Measurements from ENCODE around the gene UBE4A. TPM values are rescaled to one million over a fixed set of nuclear protein-coding genes. Genes with fewer than 3 reads are reported as not detected.

Gene UBE4A
- total and polyA plus RNA-seq, 10 of the 15 experiments (the other 5 are each of a cell fraction or from before 2014, with no cell fraction given), result 6.2 to 39.6 (median 30.3) TPM

GRCh38 chr11:118359295-118359958 is at the start of gene UBE4A (continued):
- TF ChIP-seq, protein P1, sequence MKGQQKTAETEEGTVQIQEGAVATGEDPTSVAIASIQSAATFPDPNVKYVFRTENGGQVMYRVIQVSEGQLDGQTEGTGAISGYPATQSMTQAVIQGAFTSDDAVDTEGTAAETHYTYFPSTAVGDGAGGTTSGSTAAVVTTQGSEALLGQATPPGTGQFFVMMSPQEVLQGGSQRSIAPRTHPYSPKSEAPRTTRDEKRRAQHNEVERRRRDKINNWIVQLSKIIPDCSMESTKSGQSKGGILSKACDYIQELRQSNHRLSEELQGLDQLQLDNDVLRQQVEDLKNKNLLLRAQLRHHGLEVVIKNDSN (IDR thresholded peaks at IDR 0.05; ENCODE audit: borderline replicate concordance, extremely low read length, insufficient read depth, low read depth, low read length), result no peak
- TF ChIP-seq RCOR1 (conservative IDR thresholded peaks at IDR 0.05; ENCODE audit: low read depth, low read length), result no peak
- TF ChIP-seq KAT2A (conservative IDR thresholded peaks at IDR 0.05; ENCODE audit: control insufficient read depth, low read depth, low read length), result no peak
- no peak for TF ChIP-seq ZSCAN29 (IDR thresholded peaks at IDR 0.05)
- 0 out of 2 replicates have a peak, but pooled peaks have one; percentile 92 for TF ChIP-seq CHD4 (IDR thresholded peaks at IDR 0.05)
- TF ChIP-seq HDAC6 (IDR thresholded peaks at IDR 0.05; ENCODE audit: unreplicated experiment), result no peak
- peak; percentile 87; the same call in 1 of the 2 replicates for TF ChIP-seq CBX5 (IDR thresholded peaks at IDR 0.05; ENCODE audit: low read depth)
- TF ChIP-seq POLR2A (IDR thresholded peaks at IDR 0.05; ENCODE audit: low read depth, low read length), result peak; percentile 97
- TF ChIP-seq, protein P2, sequence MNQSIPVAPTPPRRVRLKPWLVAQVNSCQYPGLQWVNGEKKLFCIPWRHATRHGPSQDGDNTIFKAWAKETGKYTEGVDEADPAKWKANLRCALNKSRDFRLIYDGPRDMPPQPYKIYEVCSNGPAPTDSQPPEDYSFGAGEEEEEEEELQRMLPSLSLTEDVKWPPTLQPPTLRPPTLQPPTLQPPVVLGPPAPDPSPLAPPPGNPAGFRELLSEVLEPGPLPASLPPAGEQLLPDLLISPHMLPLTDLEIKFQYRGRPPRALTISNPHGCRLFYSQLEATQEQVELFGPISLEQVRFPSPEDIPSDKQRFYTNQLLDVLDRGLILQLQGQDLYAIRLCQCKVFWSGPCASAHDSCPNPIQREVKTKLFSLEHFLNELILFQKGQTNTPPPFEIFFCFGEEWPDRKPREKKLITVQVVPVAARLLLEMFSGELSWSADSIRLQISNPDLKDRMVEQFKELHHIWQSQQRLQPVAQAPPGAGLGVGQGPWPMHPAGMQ (IDR thresholded peaks at IDR 0.05; ENCODE audit: borderline replicate concordance), result no peak
- no peak for TF ChIP-seq NFYA (IDR thresholded peaks at IDR 0.05; ENCODE audit: borderline replicate concordance, low read depth, low read length)
- peak; percentile 70 for TF ChIP-seq SREBF2 (IDR thresholded peaks at IDR 0.05; ENCODE audit: low read length)
- peak; percentile 62; the same call in 1 of the 2 replicates for TF ChIP-seq IRF4 (IDR thresholded peaks at IDR 0.05; ENCODE audit: low read depth, low read length)
- TF ChIP-seq, protein P3, sequence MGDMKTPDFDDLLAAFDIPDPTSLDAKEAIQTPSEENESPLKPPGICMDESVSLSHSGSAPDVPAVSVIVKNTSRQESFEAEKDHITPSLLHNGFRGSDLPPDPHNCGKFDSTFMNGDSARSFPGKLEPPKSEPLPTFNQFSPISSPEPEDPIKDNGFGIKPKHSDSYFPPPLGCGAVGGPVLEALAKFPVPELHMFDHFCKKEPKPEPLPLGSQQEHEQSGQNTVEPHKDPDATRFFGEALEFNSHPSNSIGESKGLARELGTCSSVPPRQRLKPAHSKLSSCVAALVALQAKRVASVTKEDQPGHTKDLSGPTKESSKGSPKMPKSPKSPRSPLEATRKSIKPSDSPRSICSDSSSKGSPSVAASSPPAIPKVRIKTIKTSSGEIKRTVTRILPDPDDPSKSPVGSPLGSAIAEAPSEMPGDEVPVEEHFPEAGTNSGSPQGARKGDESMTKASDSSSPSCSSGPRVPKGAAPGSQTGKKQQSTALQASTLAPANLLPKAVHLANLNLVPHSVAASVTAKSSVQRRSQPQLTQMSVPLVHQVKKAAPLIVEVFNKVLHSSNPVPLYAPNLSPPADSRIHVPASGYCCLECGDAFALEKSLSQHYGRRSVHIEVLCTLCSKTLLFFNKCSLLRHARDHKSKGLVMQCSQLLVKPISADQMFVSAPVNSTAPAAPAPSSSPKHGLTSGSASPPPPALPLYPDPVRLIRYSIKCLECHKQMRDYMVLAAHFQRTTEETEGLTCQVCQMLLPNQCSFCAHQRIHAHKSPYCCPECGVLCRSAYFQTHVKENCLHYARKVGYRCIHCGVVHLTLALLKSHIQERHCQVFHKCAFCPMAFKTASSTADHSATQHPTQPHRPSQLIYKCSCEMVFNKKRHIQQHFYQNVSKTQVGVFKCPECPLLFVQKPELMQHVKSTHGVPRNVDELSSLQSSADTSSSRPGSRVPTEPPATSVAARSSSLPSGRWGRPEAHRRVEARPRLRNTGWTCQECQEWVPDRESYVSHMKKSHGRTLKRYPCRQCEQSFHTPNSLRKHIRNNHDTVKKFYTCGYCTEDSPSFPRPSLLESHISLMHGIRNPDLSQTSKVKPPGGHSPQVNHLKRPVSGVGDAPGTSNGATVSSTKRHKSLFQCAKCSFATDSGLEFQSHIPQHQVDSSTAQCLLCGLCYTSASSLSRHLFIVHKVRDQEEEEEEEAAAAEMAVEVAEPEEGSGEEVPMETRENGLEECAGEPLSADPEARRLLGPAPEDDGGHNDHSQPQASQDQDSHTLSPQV (IDR thresholded peaks at IDR 0.05), result no peak
- no peak for TF ChIP-seq ZBTB4 (CRISPR knock-in tag; IDR thresholded peaks at IDR 0.05)
- no peak for TF ChIP-seq NFXL1 (IDR thresholded peaks at IDR 0.05; ENCODE audit: borderline replicate concordance)
- no peak for TF ChIP-seq RUNX3 (IDR thresholded peaks at IDR 0.05; ENCODE audit: low read length)
- peak in 1 of 2 experiments; percentile 56; a peak in 1 of 4 replicates for TF ChIP-seq EP300 (IDR thresholded peaks at IDR 0.05; ENCODE audit: borderline replicate concordance in 1 of 2, control insufficient read depth in 1 of 2, low read depth in 2 of 2, low read length in 2 of 2)
- peak; percentile 75; the same call in 1 of the 2 replicates for TF ChIP-seq JUND (IDR thresholded peaks at IDR 0.05; ENCODE audit: low read depth, low read length)
- no peak for TF ChIP-seq EED (IDR thresholded peaks at IDR 0.05; ENCODE audit: low read depth)
- TF ChIP-seq CHD1 (IDR thresholded peaks at IDR 0.05; ENCODE audit: low read depth, low read length), result 0 out of 2 replicates have a peak, but pooled peaks have one; percentile 68
- no peak for TF ChIP-seq ESRRA (IDR thresholded peaks at IDR 0.05; ENCODE audit: low read length)
- peak; percentile 68; the same call in 1 of the 2 replicates for TF ChIP-seq CBFB (IDR thresholded peaks at IDR 0.05; ENCODE audit: low read depth)
